HG02588 (cell line): ENCODE results near the gene LRRC3B.

Source experiments
- ATAC-seq: cut with Tn5 transposase; IDR thresholded peaks from one replicate; pipeline ENCODE4 v1.9.1; 2021; ENCODE audit warnings: mild to moderate bottlenecking, moderate library complexity; ENCODE audit not compliant: unreplicated experiment

Gene LRRC3B

GRCh38 chr3:26704736-26705135, 82.2 kb downstream of the LRRC3B start:
- ATAC-seq: no peak

DNA sequence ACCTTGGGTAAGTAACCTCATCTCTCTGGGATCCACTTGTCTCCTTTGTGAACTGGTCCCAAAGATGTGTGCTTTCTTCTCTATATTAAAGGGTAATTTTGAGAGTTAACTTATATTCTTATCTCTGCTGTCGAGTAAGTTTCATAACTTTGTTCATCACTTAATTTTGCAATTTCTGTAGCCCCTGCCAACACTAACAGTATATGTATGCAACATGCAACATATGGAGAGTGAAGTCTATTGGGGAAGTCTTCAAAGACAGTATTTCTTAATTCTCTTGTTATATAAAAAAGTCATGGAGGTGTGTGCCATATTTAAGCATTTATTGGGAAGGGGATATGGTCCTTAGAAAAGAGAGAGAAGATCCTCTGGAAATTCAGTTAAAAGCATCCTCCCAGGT, 85.9 kb downstream of the LRRC3B start:
- ATAC-seq: no peak

DNA sequence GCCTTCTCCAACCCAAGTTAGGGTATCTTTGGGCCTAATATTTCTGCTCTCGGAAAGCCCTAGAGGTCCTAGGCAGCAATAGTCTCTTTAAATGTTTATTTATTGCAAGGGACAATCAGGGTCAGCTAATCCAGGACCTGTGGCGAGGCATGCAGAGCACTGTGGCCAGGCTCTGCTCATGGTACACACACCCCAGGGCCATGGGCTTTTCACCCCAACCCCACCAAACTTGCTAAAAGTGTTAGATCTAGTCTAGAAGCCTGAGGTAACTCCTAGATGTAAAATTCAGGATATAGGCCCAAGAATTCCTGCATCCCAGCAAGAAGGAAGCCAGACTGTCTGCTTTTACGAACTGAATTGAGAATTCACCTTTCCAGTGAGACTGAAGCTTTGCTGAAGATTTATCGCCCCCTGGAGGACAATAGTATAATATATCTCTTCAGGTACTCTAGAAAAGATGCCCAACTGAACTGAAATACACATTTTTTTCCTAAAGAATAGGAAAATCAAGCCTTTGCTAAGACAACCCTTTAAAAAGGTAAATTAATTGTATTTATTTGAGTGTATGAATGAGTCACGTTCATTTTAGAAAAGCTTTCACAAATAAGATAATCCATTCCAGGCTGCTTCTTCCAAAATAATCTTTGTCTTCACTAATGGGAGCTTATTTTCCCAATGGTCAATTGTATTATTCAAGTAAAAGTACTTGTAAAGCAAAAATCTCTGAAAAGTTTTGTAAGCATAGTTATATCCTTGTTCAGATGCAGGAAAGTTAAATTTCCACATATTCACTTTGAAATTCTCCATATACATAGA, 89.8 kb downstream of the LRRC3B start:
- peak; percentile 73 for ATAC-seq

DNA sequence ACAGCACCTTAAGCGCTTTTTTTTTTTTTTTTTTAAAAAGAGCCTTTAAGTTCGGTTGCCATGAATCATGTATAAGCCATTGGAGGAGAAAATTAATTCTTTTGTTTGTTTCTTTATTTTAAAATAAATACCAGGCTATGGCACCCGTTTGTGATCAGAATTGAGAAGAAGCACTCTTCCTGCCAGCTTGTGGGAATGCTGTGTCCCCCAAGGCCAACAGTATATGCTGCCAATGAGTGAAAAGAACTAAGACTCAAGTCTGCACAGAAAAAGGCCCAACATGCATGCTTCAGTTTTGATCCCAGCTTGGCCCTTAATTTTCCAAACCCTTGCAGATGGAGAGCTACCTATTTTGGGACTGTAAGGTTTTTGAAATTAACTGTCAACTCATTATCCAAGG, 90.5 kb downstream of the LRRC3B start:
- ATAC-seq: no peak

DNA sequence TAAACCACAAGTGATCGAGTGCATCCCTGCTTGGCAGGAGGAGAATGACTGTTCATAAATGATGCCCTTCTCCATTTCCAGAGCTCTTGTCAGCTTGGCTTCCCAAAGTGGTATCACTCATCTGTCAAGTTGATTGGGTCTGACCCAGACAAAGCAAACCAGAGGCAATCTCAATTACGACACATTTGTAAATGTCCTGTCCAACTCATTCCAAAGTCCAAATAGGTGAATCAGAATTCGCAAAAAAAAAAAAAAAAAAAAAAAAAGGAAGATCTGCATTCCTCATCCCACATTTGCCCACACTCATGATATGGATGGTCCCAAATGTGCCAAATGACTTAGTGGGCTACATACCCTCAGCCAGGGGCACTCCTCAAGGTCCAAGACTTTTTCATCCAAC, 91.9 kb downstream of the LRRC3B start:
- ATAC-seq: no peak

- ATAC-seq: no peak
Measured at GRCh38 chr3:26715431-26715830, 92.9 kb downstream of the LRRC3B start.

DNA sequence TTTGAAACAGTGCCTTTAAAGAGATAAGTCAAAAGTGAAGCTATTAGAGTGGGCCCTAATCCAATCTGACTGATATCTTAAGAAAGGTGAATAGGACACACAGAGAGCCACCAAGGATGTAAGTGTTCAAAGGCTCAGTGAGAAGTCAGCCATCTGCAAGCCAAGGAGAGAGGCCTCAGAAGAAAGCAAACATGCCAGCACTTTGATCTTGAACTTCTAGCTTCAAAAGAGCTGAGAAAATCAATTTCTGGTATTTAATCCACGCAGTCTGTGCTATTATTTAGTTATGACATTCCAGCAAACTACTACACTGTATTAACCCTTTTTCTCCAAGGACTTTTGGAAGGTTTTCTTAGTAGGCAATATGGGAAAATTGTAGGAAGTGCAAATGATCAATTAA, 95.7 kb downstream of the LRRC3B start:
- no peak for ATAC-seq

DNA sequence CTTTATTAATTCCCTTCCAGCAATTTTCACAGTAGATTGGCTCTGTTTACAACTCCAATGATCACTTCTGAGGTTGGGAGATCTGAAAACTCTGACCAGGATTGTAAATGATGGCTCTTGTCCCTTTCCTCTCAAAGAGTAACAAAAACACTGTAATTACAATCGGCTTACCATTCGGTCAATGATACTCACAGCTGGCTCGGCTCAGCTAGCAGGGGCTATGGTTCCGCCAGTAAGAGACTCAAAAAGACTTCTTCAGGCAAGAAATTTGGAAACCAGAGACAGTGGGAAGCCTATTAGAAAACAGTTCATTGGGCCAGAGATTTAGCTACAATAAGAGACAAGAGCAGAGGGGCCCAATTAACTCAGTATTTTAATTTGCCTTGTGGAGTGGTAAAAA, 96.6 kb downstream of the LRRC3B start:
- ATAC-seq: no peak

- no peak for ATAC-seq
Measured at GRCh38 chr3:26721047-26721446, 98.5 kb downstream of the LRRC3B start.

GRCh38 chr3:26731843-26732242, 109.3 kb downstream of the LRRC3B start:
- ATAC-seq: no peak

- ATAC-seq: no peak
Measured at GRCh38 chr3:26750263-26750662, 127.7 kb downstream of the LRRC3B start.

DNA sequence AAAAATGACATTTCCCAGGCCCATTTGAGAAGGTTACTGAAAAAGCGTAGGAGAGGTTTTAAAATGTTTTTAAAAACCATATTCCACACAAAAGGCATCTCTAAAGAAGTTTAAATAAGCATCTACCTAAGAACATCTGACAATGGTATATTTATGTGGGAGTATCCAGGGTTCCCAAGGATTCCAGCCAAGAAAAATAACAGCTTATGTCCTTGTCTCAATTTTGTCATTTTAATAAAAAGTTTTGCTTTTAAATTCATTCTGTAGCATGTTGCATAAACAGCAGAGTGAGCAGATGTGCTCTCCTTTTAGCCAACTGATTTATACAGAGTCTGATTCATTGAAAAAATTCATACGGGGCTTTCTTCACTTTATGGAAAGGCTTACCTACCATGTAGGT, 129.9 kb downstream of the LRRC3B start:
- ATAC-seq: no peak

- no peak for ATAC-seq
Measured at GRCh38 chr3:26753095-26753494, 130.5 kb downstream of the LRRC3B start.

DNA sequence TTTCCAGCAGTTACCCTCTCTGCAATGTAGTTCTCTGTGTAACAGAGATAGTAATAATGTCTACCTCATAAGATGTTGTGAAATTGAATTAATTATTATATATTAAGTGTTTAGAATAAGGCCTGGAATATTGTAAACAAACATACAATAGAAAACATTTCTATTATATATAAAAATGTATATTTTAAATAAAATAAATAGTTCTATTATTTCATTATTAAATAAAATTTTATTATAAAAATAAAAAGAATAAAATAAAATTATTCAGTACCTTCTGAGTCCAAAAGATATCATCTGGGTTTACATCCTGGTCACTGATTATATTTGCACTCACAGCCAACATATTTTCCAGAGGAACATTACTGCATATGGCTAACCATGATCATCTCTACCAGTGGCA, 135.4 kb downstream of the LRRC3B start:
- ATAC-seq: no peak
